KBM-7 (cell line): Measurements from ENCODE around the gene PKN1.

Source experiments
- DNase-seq: peaks from one replicate; pipeline ENCODE4 v3.0.0-alpha.2; 2015
- in situ Hi-C: fragments of 300-500 bp; cut with MboI; formaldehyde crosslinking; loops from 2 replicates; pipeline ENCODE4 v1.14.3; 2020; ENCODE audit warnings: low sequenced_read_pairs, low pct_unique_long_range_greater_than_20kb, mixed read lengths

Gene PKN1

GRCh38 chr19:14476673-14477401, 43.7 kb downstream of the PKN1 start:
- in situ Hi-C loops, result no loop called here
- DNase-seq, result no peak

GRCh38 chr19:14477418-14478112, 44.5 kb downstream of the PKN1 start:
- in situ Hi-C loops, result no loop called here
- no peak for DNase-seq

- in situ Hi-C loops, result no loop called here
- no peak for DNase-seq
These were observed 45.0 kb downstream of the PKN1 start for GRCh38 chr19:14478113-14478545.

GRCh38 chr19:14479309-14479974, 46.3 kb downstream of the PKN1 start:
- DNase-seq, result no peak
- in situ Hi-C loops, result no loop called here

- in situ Hi-C loops, result no loop called here
- DNase-seq, result peak; percentile 79
These were observed 47.0 kb downstream of the PKN1 start for GRCh38 chr19:14479975-14480699.

GRCh38 chr19:14480700-14481079, 47.6 kb downstream of the PKN1 start:
- DNase-seq, result no peak
- in situ Hi-C loops, result no loop called here

GRCh38 chr19:14482172-14482941, 49.3 kb downstream of the PKN1 start:
- DNase-seq, result no peak
- in situ Hi-C loops, result no loop called here

GRCh38 chr19:14487370-14488125, 54.4 kb downstream of the PKN1 start:
- in situ Hi-C loops, result no loop called here
- DNase-seq, result no peak

GRCh38 chr19:14492756-14493337, 59.7 kb downstream of the PKN1 start:
- in situ Hi-C loops, result no loop called here
- DNase-seq, result no peak

GRCh38 chr19:14494411-14494810, 61.3 kb downstream of the PKN1 start:
- no peak for DNase-seq

GRCh38 chr19:14494910-14495671, 62.0 kb downstream of the PKN1 start:
- in situ Hi-C loops, result no loop called here
- no peak for DNase-seq

More at GRCh38 chr19:14494411-14494810, 61.3 kb downstream of the PKN1 start:
- in situ Hi-C loops, result no loop called here

- in situ Hi-C loops, result no loop called here
- DNase-seq, result no peak
These were observed 62.5 kb downstream of the PKN1 start for GRCh38 chr19:14495672-14496028.

- peak; percentile 96 for DNase-seq
- in situ Hi-C loops, result no loop called here
These were observed 63.1 kb downstream of the PKN1 start, which contains the start of gene GIPC1 for GRCh38 chr19:14496029-14496833. Gene GIPC1 (minus strand): TSS chr19:14496127. CDS start chr19:14482976, 13,151 bp downstream.

- DNase-seq, result no peak
- in situ Hi-C loops, result no loop called here
These were observed 63.7 kb downstream of the PKN1 start for GRCh38 chr19:14496834-14497227.

GRCh38 chr19:14497228-14497921, 64.3 kb downstream of the PKN1 start:
- in situ Hi-C loops, result no loop called here
- DNase-seq, result no peak
